ENCODE measurements around the gene LCE1B.

LCE1B gene, protein sequence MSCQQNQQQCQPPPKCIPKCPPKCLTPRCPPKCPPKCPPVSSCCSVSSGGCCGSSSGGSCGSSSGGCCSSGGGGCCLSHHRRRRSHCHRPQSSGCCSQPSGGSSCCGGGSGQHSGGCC

DNA sequence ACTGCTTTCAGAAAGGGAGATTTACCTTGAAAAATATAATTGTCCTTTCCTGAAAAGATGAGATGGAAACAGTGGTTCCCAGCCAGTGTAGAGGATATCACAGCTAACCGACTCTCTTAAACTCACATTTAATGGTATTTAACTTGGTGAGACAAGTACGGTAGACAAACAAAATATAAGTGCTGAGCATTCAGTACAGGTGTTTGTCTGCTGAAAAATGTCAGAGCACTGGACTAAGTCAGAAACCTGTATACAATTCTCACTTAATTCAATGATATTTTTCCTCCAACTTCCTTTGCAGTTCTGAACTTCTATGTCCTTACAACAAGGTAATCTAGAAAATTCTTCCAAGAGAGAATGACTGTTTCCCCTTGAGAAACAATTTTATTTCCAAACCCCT lies at the start of gene LCE1B:
TSS of gene LCE1B (plus strand) at position 301 of the 400 bp plus-strand sequence. CDS start 476 bp downstream, outside the sequence.
- no peak within 1 kb of the TSS for H3K4me3 ChIP-seq (ENCODE audit: low read depth, low read length)
- in situ Hi-C loops (cut with HindIII; ENCODE audit: low sequenced_read_pairs) = no loop called here
- TF ChIP-seq, protein P1, sequence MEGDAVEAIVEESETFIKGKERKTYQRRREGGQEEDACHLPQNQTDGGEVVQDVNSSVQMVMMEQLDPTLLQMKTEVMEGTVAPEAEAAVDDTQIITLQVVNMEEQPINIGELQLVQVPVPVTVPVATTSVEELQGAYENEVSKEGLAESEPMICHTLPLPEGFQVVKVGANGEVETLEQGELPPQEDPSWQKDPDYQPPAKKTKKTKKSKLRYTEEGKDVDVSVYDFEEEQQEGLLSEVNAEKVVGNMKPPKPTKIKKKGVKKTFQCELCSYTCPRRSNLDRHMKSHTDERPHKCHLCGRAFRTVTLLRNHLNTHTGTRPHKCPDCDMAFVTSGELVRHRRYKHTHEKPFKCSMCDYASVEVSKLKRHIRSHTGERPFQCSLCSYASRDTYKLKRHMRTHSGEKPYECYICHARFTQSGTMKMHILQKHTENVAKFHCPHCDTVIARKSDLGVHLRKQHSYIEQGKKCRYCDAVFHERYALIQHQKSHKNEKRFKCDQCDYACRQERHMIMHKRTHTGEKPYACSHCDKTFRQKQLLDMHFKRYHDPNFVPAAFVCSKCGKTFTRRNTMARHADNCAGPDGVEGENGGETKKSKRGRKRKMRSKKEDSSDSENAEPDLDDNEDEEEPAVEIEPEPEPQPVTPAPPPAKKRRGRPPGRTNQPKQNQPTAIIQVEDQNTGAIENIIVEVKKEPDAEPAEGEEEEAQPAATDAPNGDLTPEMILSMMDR (IDR thresholded peaks at IDR 0.05; ENCODE audit: low read depth, low read length, missing control alignments) = no peak
- DNase-seq (ENCODE audit: low read depth) = no peak

DNA sequence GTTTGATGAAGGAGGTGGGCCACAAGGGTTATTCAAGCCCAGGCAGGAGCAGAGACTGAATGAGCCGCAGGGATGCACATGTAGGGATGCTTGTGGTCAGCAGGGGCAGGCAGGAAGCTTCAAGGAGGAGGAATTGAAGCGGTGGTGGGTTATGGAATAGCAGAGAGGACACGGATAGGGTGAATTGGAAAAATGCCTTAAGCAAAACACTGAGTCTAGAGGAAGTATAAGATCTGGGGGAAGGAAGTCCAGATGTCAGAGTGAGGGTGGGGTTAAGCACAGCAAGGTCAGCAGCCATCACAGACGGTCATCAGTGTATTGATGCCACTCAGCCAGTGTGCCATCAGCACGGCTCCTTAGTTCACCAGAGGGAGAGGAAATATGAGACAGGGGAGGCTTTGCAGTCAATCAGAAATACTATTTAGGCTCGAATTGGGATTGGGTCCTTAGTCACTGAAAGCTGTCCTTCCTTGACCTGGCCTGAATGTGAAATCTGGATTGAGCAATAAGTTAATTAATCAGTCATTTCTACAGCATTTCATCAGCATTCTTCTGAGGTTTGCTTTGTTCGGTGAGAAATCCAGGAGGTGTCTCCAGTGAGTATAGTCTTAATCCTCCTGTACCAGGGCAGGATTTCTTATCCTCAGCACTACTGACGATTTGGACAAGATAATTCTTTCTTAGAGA lies 42.8 kb upstream of the LCE1B start:
- DNase-seq (ENCODE audit: low read depth) = no peak
- H3K4me3 ChIP-seq (ENCODE audit: low read depth, low read length) = no peak overlapping the region
- in situ Hi-C loops (cut with HindIII; ENCODE audit: low sequenced_read_pairs) = no loop called here
- TF ChIP-seq, protein P1 (IDR thresholded peaks at IDR 0.05; ENCODE audit: low read depth, low read length, missing control alignments) = no peak

DNA sequence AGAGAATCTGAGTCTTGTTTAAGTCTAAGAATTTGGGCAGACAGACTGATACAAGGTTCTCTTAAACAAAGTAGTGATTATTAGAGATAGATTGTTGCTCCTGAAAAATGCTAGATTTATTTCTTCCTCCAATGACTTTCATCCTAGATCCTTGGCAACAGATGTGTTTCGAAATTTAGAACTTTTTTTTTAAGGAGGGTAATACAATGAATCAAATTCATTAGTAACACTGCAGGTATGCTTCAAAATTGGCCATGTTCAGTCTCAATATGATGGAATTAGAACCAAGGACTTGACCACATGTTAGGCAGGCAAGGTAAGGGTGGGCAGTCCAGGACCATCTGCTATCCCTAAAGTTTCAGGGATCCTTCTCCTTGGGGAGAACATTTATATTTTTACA lies 41.4 kb upstream of the LCE1B start:
- TF ChIP-seq, protein P1 (IDR thresholded peaks at IDR 0.05; ENCODE audit: low read depth, low read length, missing control alignments) = no peak
- in situ Hi-C loops (cut with HindIII; ENCODE audit: low sequenced_read_pairs) = no loop called here
- H3K4me3 ChIP-seq (ENCODE audit: low read depth, low read length) = no peak overlapping the region
- DNase-seq (ENCODE audit: low read depth) = no peak

DNA sequence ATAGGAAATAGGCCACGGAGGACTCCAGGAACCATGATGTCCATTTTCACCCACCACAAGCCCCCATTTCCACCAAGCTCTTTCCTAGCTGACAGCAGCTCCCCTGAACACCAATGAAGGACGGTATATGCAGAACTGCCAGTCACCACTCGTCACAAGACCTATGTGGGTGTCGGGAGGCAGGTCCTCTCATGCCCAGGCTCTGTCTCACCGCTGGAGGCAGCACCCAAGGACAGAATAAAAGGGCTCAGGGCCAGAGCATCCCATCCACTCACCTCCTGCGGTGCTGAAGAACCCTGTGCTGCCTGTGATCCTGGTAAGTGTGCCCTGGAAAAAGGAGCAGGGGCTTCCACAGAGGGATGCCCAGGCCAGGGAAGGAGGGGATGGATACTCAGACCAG lies 36.9 kb upstream of the LCE1B start, which contains the start of gene LCE1F:
TSS of gene LCE1F (plus strand) at position 266 of the 400 bp plus-strand sequence. CDS start 1,232 bp downstream, outside the sequence.
- no peak for DNase-seq (ENCODE audit: low read depth)
- TF ChIP-seq, protein P1 (IDR thresholded peaks at IDR 0.05; ENCODE audit: low read depth, low read length, missing control alignments) = no peak
- no peak within 1 kb of the TSS for H3K4me3 ChIP-seq (ENCODE audit: low read depth, low read length)
- in situ Hi-C loops (cut with HindIII; ENCODE audit: low sequenced_read_pairs) = no loop called here

DNA sequence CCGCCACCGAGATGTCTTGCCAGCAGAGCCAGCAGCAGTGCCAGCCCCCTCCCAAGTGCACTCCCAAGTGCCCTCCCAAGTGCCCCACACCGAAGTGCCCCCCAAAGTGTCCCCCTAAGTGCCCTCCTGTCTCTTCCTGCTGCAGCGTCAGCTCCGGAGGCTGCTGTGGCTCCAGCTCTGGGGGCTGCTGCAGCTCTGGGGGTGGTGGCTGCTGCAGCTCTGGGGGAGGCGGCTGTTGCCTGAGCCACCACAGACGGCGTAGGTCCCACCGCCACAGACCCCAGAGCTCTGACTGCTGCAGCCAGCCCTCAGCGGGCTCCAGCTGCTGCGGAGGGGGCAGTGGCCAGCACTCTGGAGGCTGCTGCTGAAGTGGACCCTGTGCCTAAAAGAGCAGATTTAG lies 35.4 kb upstream of the LCE1B start:
- TF ChIP-seq, protein P1 (IDR thresholded peaks at IDR 0.05; ENCODE audit: low read depth, low read length, missing control alignments) = no peak
- in situ Hi-C loops (cut with HindIII; ENCODE audit: low sequenced_read_pairs) = no loop called here
- no peak overlapping the region for H3K4me3 ChIP-seq (ENCODE audit: low read depth, low read length)
- no peak for DNase-seq (ENCODE audit: low read depth)

DNA sequence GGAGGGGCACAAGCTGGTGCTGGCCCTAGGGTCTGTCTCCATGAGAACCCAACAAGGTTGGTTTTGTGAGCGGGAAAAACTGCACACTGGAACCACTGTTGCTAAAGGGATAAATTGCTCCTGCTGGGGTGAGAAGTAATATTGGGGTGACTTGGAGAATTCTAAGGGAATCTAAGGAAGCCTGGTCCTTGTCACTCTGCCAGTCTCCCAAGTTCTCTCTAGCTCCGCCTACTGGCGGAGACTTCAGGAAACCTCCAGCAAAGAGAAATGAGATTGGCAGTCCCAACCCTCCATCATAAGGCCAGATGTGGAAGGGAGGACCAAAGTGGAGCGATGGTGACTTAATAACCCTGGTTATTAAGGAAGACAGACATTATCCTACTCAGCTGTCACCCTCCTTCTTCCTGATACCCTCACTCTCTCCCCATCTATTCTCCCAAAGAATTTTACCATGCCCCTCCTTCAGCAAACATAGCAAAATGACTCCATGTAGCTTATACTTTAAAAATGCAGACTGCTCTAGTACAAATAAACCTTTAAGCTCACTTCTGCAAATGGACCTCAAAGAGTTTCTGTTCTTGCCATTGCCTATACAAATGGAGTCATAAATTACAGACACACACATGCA lies 34.1 kb upstream of the LCE1B start:
- H3K4me3 ChIP-seq (ENCODE audit: low read depth, low read length) = no peak overlapping the region
- in situ Hi-C loops (cut with HindIII; ENCODE audit: low sequenced_read_pairs) = no loop called here
- TF ChIP-seq, protein P1 (IDR thresholded peaks at IDR 0.05; ENCODE audit: low read depth, low read length, missing control alignments) = no peak
- DNase-seq (ENCODE audit: low read depth) = no peak
